GM19468 (cell line): ENCODE data around the gene CFAP107.

Experiments
- ATAC-seq: cut with Tn5 transposase; IDR thresholded peaks from one replicate; pipeline ENCODE4 v1.9.1; 2021; ENCODE audit warnings: mild to moderate bottlenecking, moderate library complexity, moderate number of reproducible peaks; ENCODE audit not compliant: unreplicated experiment; ENCODE audit errors: extremely low read depth

CFAP107 gene

DNA sequence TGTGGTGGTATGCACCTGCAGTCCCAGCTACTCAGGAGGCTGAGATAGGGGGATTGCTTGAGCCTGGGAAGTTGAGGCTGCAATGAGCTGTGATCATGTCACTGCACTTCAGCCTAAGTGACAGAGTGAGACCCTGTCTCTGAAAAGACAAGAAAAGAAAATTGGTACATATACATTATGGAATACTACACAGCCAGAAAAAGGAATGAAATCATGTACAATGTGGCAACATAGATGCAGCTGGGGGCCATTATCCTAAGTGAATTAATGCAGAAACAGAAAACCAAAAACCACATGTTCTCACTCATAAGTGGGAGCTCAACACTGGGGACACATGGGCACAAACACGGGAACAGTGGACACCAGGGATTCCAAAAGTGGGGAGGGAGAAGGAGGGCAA lies 7.1 kb upstream of the CFAP107 start:
- ATAC-seq: no peak

DNA sequence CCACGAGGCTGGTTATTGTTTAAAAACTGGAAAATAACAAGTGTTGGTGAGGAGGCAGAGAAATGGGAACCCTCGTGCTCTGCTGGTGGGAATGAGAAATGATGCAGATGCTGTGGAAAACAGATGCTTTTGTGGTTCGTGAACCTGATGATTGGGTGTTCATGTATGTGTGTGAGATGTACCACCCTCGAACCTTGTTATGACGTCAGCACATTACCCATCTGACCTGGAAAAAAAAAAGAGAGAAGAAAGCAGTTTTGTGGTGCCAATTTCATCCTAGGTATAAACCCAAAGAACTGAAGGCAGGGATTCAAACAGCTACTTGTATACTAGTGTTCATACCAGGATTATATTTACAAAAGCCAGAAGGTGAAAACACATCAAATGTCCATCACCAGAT lies 6.4 kb upstream of the CFAP107 start:
- no peak for ATAC-seq

DNA sequence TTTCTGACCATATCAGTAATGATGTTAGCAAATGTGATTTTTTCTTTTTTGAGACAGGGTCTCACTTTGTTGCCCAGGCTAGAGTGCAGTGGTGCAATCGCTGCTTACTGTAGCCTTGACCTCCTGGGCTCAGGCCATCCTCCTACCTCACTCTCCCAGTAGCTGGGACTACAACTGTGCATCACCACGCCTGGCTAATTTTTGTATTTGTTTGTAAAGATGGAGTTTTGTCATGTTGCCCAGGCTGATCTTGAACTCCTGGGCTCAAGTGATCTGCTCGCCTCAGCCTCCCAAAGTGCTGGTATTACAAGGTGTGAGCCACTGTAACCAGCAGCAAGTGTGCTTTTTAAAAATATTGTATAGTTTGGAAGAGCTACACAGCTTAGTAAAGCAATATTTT lies 4.1 kb upstream of the CFAP107 start:
- ATAC-seq: no peak

DNA sequence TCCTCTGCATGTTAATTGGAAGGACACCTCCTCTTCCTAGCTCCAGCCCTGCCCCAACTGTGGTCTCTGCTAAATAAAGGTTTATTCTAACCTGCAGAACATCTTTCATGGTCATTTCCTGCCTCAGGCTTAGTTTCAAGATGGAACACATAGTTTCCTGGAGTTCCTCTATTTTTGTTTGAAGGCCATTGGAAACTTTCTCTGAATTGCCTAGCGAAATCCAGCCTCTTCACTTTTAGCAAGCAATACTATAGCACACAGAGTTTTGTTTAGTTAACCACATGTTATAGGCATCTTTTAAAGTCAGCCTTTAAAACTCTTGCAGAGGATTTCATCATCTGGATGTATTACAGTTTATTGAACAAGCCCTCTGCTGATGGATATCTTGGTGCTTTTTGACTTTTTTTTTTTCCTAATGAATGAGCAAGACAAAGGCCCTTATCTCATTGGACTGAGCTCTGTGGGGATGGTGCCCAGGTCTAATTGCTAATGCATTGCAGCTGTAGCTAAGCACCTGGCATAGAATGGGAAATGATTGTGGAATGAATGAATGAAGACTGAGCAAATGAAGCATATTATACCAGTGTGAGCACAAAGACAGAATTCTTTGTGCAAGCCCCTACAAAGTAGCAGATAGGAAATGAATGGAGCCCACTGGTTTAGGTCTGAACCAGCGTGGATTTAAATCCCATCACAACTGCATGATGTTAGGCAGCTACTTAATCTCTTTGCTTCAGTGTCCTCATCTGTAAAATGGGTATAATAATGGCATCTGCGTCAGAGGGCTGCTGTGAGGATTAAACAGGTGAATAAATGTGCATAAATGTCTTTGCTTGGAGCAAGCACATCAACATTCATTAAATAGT lies 641 bp upstream of the CFAP107 start:
- ATAC-seq: no peak

DNA sequence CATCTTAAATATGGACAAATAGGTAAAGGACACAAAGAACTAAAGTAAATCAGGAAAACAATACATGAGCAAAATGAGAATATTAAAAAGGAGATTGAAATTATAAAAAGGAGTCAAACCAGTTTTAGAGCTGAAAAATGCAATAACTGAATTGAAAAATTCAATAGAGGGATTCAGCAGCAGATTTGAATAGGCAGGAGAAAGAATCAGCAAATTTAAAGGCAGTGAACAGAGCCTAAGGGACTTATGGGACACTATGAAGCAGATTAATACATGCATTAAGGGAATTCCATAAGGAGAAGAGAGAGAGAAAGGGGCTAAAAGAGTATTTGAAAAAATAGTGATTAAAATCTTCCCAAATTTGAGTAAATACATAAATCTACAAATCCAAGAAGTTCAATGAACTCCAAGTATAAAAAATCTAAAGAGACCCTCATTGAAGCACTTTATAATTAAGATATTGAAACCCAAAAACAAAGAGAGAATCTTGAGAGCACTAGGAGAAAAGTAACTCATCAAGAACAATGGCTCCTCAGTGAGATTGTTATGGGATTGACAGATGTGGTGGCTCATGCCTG lies 2.9 kb downstream of the CFAP107 start:
- no peak for ATAC-seq

DNA sequence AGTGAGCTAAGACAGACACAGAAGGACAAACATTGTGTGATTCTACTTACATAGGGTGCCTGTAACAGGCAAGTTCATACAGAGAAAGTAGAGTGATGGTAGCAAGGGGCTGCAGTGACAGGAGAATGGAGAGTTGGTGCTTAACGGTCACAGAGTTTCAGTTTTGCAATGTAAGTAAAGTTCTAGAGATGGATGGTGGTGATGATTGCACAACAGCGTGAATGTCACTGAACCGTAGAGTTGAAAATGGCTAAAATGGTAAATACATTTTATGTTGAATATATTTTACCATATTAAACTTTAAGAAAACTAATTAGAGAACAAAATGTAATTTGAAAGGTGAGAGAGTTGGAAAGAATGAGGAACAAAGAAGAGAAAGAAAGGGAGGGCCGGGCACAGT lies 8.7 kb downstream of the CFAP107 start:
- no peak for ATAC-seq

DNA sequence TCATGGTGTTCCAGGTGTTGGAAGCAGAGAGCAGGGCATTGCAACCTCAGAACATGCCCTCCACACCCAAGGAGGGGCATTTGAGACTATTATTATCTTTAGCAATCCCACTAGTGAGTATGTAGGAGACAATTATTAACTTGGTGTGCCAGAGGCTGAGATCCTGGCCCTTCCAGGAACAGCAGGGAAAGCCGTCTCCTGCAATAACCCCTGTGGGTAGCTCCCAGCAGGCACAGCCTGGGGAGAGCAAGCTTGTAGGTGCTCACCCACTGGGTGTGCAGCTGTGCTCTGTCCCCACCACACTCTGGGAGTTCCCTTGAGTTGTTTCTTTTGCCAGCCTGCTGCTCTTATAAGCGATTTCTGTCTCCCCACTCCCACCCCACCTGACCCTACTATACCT lies 10.3 kb downstream of the CFAP107 start:
- no peak for ATAC-seq

DNA sequence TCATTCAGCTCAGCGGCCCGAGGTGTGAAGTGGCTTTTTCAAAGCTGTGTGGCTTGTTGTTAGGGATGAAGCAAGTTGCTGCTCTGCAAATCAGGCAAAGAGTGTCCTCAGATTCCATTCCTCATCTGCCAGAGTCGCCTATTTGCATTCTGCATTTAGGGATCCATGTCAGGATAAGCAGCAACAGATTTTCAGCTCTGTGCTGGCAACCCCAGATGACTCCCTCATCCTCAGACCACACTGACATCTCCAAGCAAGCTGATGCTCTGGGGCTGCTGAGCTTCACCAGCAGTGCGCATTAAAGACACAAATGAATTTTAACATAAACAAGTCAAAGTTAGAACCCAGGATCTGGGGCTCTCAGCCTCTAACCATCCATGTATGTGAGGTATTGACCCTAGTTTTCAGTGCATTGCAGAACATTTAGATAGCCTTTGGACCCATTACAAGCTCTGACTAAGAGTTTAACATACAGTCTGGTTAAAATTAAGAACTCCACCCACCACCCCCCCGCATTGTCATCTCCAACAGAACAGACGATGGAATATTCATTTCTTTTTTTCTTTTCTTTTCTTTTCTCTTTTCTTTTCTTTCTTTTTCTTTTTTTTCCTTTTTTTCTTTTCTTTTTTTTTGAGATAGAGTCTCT lies 10.9 kb downstream of the CFAP107 start:
- no peak for ATAC-seq

DNA sequence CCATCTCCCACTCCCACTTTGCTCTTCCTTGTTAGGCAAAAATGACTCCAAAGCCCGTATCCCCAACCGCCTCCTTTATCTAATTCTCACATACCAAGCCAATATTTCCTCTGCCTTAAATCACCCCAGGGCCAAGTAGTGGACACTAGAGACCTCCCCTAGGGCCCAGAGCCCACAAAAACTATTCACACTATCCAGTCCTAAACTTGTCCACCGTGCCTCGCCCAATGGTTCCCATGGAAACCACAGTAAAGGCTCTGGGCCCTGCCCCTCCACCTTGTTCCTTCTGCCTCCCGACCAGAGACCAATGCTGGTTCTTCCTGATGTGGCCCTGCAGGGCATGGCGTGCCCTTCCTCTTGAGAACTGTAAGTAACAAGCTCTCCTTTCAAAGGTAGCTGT lies 11.8 kb downstream of the CFAP107 start:
- ATAC-seq: no peak

DNA sequence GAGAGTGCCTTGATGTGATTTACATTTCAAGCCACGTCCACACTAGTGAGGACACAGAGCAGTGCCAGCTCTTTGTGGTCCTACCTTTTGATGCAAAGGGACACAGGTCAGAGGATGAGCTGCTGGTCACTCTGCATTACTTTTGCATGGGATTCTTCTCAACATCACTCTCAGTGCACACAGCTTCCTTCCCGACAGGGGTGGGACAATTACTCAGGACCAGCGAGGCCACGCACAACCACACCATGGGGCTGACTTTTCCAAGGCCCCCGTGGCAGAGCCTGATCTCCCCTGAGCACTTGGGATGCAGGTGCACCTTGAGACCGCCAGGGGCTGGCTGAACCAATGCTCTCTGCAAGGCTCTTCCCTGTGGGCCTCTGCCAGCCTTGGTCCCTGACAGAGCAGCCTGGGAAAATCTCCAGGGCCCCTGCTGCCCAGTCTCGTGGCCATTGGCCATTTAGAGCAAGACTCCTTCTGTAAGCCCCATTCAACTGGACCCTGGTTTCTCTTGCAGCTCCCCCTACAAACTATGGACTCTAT lies 14.3 kb downstream of the CFAP107 start:
- ATAC-seq: no peak

DNA sequence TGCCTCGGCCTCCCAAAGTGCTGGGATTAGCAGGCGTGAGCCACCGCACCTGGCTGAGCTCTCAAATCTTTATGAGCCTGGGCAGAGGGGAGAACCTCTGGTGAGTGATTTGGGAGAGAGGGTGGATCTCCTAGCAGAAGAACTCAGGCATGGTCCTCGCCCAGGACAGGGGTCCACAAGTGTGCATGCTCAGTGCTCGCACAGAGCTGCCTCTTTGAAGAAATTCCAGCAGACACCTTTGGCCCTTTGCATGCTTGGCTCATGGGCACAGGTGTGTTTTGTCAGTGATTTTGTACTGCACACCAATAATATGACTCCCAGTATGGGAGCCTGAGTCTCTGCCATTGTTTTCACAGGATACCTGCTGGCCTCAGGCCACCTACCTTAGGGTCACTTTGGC lies 15.8 kb downstream of the CFAP107 start:
- ATAC-seq: no peak

DNA sequence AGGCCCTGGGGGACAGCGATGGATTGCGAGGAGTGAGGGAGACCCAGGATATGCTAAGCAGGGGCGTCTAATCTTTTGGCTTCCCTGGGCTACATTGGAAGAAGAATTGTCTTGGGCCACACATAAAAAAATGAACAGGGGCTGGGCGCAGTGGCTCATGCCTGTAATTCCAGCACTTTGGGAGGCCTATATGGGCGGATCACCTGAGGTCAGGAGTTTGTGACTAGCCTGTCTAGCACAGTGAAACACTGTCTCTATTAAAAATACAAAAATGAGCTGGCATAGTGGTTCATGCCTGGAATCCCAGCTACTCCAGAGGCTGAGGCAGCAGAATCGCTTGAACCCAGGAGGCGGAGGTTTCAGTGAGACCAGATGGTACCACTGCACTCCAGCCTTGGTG lies 16.8 kb downstream of the CFAP107 start:
- ATAC-seq: no peak

DNA sequence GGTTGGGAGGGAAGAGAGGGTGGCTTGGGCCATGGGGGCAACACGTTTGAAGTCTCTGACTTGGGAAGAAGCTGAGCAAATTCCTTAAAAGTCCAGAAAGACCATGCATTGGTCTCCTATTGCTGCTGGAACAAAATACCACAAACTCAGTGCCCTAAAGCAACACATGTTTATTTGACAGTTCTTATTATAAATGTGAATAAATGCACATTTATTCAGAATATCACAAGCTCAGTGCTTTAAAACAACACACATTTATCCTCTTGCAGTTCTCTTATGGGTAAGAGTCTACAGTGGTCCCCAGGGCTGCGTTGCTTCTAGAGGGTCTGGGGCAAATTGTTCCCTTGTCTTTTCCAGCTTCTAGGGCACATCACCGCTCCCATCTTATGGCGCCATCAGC lies 17.5 kb downstream of the CFAP107 start:
- ATAC-seq: no peak

DNA sequence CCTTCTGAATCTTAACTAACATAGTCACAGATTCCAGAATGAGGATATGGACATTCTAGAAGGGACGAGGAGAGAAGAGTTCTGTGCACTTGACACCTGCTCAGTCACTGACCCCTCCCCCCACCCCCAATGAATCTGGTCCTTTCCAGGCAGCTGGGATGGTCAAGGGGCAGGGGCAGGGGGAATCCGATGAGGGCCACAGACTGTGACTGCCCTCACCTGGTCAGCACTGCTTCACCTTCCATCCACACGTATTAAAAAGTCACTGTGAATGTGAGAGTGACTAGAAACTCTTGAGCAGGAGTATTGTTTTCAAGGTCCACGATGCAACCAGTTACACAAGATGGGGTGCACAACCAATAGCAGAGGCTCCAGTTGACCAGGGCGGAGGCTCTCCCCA lies 18.0 kb downstream of the CFAP107 start:
- no peak for ATAC-seq

DNA sequence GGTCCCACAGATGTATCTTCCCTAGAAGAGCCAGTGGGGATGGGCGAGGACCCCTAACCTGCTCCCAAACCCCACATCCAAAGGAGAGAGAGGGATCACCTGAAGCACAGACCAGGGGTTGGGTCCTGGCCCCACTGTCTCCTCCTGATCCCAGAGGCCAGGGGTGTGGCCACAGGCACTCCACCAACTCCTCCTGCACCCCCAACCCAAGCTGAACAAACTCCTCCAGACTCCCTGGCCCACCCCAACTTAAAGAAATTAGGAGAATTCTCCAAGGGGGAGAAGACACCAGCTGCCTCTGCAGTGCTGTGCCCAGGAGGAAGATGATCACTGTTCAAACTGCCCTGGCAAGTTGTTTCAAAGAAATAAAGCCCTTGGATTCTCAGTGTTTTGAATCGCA lies 23.0 kb downstream of the CFAP107 start:
- no peak for ATAC-seq

DNA sequence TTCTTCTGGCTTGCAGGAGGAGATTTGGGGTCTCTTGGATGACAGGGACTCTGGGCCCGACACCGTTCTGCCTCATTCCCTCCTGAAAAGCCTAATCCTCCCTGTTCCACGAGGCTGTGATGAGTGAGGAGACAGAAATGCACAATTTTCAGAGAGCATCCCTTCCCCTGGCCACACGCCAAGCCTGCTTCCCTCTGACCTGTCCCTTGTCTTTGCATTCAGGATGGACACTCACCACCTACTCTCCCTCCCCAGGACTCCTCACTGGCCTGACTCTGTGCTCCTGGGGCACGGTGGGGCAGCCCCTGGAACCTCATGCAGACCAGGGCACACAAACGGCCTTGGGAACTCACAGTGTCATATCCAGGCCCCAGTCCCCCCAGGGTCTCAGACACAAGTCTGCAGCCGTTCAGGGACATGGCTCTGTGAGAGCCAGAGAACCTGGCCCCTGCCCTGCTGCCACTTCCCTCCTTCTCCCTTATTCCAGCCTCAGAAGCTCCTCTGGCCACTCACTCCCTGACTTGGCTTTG lies 24.0 kb downstream of the CFAP107 start:
- ATAC-seq: no peak

DNA sequence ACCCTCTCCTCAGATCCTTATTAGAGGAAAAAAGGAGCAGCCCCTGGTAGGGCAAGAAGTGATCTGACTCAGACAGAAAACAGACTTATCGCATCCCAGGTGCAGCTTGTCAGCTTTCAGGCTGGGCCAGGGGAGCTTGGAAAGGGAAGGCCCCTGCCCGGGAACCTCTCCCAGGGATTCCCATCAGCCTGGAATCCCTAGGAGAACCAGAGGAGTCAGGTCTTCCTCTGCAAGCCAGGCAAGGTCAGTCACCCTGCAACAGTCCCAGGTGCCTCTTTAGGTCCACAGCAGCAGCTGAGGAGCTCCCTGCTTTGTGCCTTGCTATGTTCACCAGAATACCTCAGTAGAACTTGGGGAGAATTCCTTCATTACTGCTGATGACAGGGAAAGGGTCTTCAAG lies 24.6 kb downstream of the CFAP107 start:
- no peak for ATAC-seq

DNA sequence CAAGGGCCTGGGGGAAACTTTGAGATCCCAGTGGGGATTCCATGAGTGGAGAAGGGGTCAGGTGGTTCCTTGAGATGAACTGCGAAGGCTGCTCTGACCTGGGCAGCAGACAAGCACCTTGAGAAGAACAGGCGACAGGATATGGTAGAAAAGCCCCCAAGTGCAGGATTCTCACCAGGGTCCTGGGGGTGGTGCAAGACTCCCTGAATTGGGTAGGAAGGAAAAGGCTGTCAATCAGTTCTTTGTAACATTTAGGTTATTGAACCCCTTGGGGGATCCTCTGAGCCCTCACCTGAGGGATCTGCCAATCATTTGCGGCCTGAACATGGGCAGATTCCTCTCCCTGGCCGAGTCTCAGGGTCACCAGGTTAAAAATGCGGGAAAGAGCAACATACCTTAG lies 25.2 kb downstream of the CFAP107 start:
- no peak for ATAC-seq

DNA sequence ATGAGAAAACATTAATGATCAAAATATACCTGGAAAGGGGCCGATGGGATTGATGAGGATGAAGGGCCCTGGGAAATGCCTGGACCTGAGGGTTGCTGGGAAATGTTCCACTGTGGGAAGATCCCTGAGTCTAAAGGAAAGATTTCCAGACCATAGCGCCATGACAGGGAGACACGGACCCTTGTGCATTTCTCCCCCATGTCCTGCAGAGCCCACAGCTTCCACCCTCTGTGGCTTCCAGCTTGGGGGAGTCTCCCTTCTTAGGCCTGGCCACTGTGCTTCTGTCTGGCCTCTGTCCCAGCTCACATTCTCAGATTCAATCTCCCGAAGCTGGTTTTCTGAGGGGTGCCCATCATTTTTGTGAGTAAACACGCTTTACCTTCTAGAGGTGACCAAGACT lies 26.5 kb downstream of the CFAP107 start:
- ATAC-seq: no peak

DNA sequence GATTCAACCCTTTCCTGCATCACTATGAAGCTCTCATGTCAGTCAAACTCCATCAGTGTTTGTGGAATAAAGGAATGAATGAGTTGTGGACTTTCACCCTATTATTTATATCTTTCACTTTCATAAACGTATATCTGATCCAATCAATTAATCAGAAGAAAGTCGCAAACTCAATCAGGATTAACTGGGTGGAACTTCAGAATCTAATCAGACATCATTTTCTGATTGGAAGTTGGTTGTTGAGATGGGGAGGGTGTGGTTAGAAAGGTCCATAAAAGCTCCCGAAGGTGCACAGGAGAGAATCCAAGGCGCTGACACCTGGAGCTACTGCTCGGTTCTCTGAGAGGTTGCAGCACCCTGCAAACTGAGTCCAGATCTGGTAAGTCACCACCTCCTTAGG lies 27.4 kb downstream of the CFAP107 start, which contains the start of gene PRAMEF12:
Gene PRAMEF12, plus strand, starts transcription at position 301 of the 400 bp plus-strand sequence. CDS start 1,130 bp downstream, outside the sequence.
- ATAC-seq: no peak

DNA sequence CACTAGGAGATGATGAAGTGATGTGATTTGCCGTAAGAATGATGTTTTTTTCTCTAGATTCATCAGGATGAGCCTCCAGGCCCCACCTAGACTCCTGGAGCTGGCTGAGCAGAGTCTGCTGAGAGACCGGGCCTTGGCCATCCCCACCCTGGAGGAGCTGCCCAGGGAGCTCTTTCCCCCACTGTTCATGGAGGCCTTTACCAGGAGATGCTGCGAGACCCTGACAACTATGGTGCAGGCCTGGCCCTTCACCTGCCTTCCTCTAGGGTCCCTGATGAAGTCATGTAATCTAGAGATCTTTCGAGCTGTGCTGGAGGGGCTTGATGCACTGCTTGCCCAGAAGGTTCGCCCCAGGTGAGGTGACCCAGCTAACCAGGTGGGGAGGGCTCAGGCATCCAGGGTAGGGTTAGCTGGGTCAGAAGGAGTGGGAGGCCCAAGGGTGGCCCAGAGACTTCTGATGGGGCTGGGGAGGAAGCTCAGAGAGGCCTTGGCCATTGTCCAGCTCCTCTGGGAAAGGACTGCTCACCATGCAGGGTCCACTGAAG lies 28.9 kb downstream of the CFAP107 start:
- no peak for ATAC-seq
